ENCODE measurements around the gene PADI1.

Gene PADI1

DNA sequence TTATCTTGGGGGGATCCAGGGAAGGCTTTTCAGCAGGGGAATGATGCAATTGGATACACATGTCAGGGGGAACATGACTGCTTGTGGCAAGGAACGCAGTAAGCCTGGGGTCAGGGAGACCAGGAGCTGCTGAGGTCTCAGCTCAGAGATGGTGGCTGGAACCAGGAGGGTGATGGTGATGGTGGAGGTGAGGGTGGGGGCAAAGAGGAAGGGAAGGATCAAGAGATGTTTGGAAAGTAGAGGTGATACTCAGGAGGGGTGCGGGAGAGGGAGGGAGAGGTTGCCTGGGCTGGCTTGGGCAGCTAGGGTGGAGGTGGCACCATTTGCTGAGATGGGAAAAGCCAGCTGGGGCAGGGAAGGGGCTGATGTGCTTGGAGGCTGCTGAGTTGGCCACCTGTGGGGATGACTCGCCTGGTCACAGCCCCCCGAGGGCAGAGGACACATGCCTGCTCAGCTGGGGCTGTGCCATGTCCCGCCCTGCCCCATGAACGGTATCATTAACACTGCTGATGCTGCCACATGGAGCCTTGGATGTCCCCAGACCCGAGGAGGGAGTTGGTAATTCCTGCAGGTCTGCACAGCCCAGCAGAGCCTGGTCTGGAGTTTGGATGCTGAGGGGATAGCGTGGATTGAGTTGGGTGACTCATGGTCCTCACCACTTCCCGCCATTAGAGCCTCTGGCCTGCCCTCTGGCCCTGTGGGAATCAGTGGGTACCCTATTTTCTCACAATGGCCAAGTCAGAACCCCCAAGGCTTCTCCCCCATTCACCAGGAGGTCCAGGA, 6.3 kb upstream of the PADI1 start:
- no peak for DNase-seq (ENCODE audit: low spot score)

DNA sequence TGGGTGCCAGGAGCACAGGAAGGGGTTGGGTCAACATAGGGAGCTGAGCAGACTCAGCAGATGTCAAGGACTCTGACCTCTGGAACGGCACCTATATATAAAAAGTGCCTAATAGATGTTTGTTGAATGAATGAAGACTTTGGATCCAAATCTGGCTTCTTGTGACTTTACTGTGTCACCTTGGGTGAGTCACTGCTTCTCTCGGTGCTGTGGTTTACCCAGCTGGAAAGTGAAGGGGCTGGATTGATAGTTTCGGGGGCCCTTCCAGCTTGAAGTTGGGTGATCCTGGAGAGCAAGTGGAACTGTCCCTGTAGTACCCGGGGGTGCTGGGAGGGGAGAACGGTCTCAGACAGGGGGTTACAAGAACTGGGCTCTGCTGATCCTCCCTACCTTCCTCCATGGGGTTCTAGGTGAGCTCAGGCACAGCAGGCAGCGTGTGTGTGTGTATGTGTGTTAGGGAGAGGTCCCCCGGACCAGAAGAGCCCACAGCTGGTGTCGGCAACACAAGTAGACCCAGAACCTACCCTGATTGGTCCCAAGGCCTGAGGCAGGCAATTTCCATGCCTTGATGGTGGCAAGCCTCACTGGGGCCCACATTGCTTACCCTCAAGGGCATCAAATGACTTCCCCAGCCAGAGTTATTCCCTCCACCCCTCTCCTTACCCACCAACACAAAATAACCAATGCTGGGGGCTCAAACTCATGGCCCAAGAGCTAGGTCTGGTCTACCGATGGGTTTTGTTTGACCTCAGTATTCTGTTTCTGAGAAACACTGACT, 5.5 kb upstream of the PADI1 start:
- no peak for DNase-seq (ENCODE audit: low spot score)

- no peak for DNase-seq (ENCODE audit: low spot score)
These were observed 4.7 kb upstream of the PADI1 start for GRCh38 chr1:17200246-17200645.

DNA sequence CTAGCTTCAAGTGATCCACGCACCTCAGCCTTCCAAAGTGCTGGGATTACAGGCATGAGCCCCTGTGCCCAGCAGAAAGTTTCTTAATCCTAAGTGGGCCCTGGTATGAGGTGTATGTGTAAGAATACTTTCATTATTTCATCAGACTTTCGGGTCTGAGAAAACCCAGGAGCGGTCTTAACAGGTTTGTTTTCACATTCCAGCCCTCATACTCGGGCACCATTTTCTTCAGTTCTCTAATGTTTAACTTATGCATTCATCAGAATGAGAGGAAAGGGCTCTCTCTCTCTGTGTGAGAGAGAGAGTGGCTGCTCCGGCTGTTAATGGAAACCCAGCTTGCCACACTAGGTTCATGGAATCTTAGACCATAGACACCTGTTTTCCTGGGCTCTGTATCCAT, 4.2 kb upstream of the PADI1 start:
- no peak for DNase-seq (ENCODE audit: low spot score)

GRCh38 chr1:17201201-17202021, 3.5 kb upstream of the PADI1 start:
- no peak for DNase-seq (ENCODE audit: low spot score)

DNA sequence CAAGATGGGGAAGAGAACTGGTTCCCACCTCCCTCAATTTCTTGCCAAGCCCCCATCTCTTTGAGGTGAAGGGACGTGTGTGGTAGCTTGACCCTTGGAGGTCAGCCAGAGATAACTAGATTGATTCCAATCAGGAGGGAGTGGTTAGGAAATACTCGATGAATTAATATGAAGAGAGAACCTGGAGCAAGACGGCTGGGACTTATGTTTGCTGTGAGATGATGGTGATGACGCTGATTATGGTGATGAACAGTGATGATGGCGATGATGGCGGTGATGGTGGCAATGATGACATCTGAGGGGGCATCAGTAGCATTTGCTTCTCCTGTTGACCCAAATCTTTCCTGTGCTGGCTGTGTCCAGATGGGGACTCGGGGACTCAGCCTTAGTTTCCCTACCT, 724 bp downstream of the PADI1 start:
- DNase-seq (ENCODE audit: low spot score), result no peak

DNA sequence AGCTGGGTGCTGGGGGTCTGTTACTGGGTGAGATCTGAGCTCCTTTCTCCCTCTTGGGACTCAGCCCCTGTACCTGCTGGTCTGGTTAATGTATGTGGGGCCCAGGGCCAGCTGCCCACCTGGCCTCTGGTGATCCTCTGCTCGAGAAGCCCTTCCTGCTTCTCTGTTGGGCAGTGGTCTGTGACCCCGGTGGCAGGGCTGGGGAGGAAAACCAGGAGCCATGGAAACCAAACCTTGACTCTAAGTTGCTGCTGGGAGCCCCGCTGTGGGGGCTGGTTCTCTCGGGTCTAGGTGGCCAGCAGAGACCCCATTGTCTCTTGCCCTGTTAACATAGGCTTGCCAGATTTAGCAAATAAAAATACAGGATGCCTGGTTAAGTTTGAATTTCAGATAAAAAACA, 1.3 kb downstream of the PADI1 start:
- no peak for DNase-seq (ENCODE audit: low spot score)

GRCh38 chr1:17207046-17207445, 2.1 kb downstream of the PADI1 start:
- peak; percentile 79 for DNase-seq (ENCODE audit: low spot score)

DNA sequence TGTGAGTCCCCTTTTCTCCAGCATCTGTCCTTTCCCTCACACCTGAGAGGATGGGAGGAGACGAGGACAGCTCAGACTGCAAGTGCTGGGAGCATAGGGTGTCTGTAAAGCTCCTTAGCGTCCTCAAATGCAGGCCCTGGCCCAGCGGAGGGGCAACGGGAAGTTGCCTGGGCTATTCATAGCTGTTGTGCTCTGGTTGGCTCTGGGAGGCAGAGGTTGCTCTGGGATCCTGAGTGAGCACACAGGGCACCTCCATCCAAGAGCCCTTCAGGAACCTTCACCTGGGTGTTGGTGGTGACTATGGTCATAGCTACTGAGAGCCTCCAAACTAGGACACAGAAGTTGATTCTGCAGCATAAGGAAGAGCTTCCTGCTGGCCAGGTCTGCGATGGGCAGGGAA, 2.6 kb downstream of the PADI1 start:
- DNase-seq (ENCODE audit: low spot score), result peak; percentile 54

- DNase-seq (ENCODE audit: low spot score), result no peak
These were observed 3.1 kb downstream of the PADI1 start for GRCh38 chr1:17207966-17208418.

DNA sequence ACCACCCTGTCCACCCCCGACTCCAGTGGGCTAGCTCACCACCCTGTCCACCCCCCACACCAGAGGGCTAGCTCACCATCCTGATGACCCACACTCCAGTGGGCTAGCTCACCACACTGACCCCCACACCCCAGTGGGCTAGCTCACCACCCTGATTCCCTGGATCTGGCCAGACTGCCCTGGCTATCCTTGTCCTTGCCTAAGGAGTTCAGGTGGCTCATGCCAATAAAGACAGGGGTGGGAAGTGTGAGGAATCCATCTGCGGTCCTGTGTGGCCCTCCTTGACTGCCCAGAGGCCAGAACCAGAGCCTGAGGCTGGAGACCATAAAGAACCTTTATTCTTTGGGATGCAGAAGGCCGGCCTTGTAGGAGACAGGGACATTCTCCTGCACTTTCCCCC, 3.6 kb downstream of the PADI1 start:
- DNase-seq (ENCODE audit: low spot score), result no peak

DNA sequence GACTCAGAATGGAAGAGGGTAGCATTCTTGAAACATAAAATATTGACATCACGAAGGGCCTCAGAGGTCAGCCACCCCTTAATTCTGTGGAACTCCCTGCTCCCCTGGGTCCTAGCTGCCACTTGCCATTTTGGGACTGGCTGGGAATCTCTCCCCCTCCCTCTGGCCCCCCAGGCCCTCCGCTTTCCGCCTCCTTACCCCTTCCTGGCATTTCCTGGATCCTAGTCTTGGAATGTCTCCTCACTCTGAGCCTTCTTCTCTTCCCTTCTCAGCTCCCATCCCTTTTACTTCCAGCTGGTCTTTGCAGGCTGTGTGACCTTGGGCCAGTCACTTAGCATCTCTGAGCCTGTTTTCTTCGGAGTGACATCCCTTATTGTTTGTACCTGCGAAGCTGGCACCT, 4.5 kb downstream of the PADI1 start:
- no peak for DNase-seq (ENCODE audit: low spot score)

GRCh38 chr1:17210176-17210575, 5.2 kb downstream of the PADI1 start:
- DNase-seq (ENCODE audit: low spot score), result no peak

GRCh38 chr1:17211377-17211776, 6.4 kb downstream of the PADI1 start:
- DNase-seq (ENCODE audit: low spot score), result no peak

- no peak for DNase-seq (ENCODE audit: low spot score)
These were observed 7.1 kb downstream of the PADI1 start for GRCh38 chr1:17212009-17212408.

DNA sequence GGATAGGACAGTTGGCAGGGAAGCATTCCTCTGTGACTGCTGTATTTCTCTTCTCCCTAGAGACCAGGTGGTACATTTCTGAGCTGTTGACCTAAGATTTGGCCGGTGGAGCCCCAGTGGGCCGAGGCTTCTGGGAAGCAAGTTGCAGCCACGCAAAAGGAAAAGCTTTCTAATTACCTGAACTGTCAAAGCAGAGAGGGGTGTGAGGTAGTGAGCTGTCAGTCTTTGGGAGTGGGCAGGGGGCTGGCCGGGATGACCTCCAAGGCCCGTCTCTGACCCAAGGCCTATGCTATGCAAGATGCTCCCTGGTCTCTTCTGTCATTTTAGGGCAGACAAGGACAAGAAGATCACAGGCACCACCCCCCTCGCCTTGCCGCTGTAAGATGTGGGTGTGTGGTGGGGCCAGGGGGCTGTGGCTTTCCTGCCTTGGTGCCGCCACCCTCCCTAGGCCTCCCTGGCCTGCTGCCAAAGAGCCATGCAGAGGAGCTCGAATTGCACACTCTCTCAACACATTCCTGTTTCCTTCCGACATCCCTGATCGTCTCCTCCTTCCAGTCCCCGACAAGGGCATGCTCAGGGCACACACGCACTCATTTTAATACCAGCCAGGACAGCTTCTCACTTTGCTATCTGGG, 7.7 kb downstream of the PADI1 start:
- DNase-seq (ENCODE audit: low spot score), result peak; percentile 27

DNA sequence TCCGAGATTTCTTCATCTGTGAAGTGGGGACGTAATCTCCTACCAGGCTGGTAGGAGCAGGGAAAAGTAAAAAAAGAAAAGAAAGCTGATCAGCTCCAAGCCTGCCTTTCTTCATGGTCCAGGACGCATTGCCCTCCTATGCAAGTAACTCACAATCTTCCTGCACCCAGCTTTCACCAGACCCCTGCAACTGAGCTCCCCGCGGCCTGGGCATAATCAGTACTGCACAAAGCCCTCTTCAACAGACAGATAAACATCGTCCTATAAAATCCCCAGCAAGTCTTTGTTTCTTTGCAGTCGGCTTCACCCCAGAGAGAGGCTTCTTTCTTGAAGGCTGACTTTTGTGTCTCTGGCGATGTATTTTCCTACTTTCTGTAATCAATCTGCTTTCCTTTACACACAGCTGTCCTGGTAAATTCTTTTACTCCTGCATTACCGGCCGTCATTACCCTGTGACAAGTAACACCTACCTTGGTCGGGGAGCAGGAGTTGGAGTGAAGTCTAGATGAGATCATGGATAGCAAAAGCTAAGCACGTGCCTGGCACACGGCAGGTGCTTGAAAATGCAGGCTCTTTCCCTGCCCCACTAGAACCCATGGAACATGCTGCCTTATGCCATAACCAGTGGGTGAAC, 8.3 kb downstream of the PADI1 start:
- no peak for DNase-seq (ENCODE audit: low spot score)

- DNase-seq (ENCODE audit: low spot score), result no peak
These were observed 8.8 kb downstream of the PADI1 start for GRCh38 chr1:17213782-17214148.

GRCh38 chr1:17214876-17215544, 10.1 kb downstream of the PADI1 start:
- DNase-seq (ENCODE audit: low spot score), result no peak

GRCh38 chr1:17215545-17215890, 10.6 kb downstream of the PADI1 start:
- no peak for DNase-seq (ENCODE audit: low spot score)

GRCh38 chr1:17216078-17216477, 11.2 kb downstream of the PADI1 start:
- DNase-seq (ENCODE audit: low spot score), result no peak

Measured in Ammon's horn (tissue), 1 donor.